Large intestine (tissue), 3 donors: ENCODE results near the gene GLIPR1L1. TPM values are rescaled to one million over a fixed set of nuclear protein-coding genes. Genes with fewer than 3 reads are reported as not detected.
"Not testable (repeated sequence)": the region's sequence is repeated elsewhere in the genome, so short reads cannot be mapped to it uniquely, and the experiment has no call there.

Experiments used
- DNase-seq, 2 donors: peaks; one replicate each; pipeline versions ENCODE4 v3.0.0 to v3.0.0-alpha.2; 2013
- H3K27ac ChIP-seq: one replicate; pipeline ENCODE4 v1.5.1; 2013; ENCODE audit warnings: low read length
- H3K27me3 ChIP-seq: 2 replicates; pipeline ENCODE4 v1.6.1; 2013; ENCODE audit warnings: low read length; ENCODE audit not compliant: control insufficient read depth, insufficient read depth
- H3K36me3 ChIP-seq: 2 replicates; pipeline ENCODE4 v1.6.1; 2013; ENCODE audit warnings: low read length; ENCODE audit not compliant: control insufficient read depth, insufficient read depth
- H3K4me1 ChIP-seq: one replicate; pipeline ENCODE4 v1.6.1; 2013; ENCODE audit warnings: low read length; ENCODE audit not compliant: control insufficient read depth, insufficient read depth
- H3K4me3 ChIP-seq: one replicate; pipeline ENCODE4 v1.5.1; 2013; ENCODE audit warnings: low read length
- H3K9me3 ChIP-seq: one replicate; pipeline ENCODE4 v1.6.1; 2013; ENCODE audit warnings: mild to moderate bottlenecking, low read depth, low read length, moderate library complexity; ENCODE audit not compliant: control insufficient read depth
- WGBS: methylation state at CpG from one replicate; pipeline ENCODE4 v1.1.5; 2013; ENCODE audit warnings: low lambda C conversion rate; ENCODE audit not compliant: insufficient coverage; 5-methylcytosine and 5-hydroxymethylcytosine counted together
- polyA plus RNA-seq: library from polyadenylated mRNA; unstranded; fragments of 120-200 nt; gene quantifications from one replicate; pipeline ENCODE4 v1.2.1, GENCODE V29; 2013

GLIPR1L1 gene
- polyA plus RNA-seq, 1 donor = 0.27 TPM

- Histone ChIP-seq H3K36me3 (no peaks in the 10 kb centered on the region), H3K27me3 (no peaks in the 10 kb centered on the region), H3K9me3 (no peaks in the 10 kb centered on the region), H3K4me1 (no peaks in the 10 kb centered on the region), H3K27ac (no peak overlapping the region), H3K4me3 (no peak overlapping the region)
- no peak for DNase-seq
- WGBS = 80% methylated on average over 1 of the region's 3 CpGs
Observed at GRCh38 chr12:75311369-75311768, 23.1 kb upstream of the GLIPR1L1 start.

- Histone ChIP-seq H3K9me3 (no peaks in the 10 kb centered on the region), H3K27me3 (no peaks in the 10 kb centered on the region), H3K36me3 (no peaks in the 10 kb centered on the region), H3K27ac (no peak overlapping the region), H3K4me1 (no peaks in the 10 kb centered on the region), H3K4me3 (no peak overlapping the region)
- no peak for DNase-seq
Observed at GRCh38 chr12:75315518-75315917, 19.0 kb upstream of the GLIPR1L1 start.

- Histone ChIP-seq H3K9me3 (no peaks in the 10 kb centered on the region), H3K36me3 (no peaks in the 10 kb centered on the region)
Observed at GRCh38 chr12:75317784-75318183, 16.7 kb upstream of the GLIPR1L1 start.

GRCh38 chr12:75322464-75322863, 12.0 kb upstream of the GLIPR1L1 start:
- Histone ChIP-seq H3K4me1 (no peaks in the 10 kb centered on the region), H3K36me3 (no peaks in the 10 kb centered on the region)
- WGBS = 0% methylated on average over 1 of the region's 1 CpG

More at GRCh38 chr12:75317784-75318183, 16.7 kb upstream of the GLIPR1L1 start:
- Histone ChIP-seq H3K27me3 (no peaks in the 10 kb centered on the region), H3K27ac (no peak overlapping the region), H3K4me3 (no peak overlapping the region), H3K4me1 (no peaks in the 10 kb centered on the region)
- 100% methylated on average over 1 of the region's 3 CpGs for WGBS
- DNase-seq = no peak

GRCh38 chr12:75323663-75324062, 10.8 kb upstream of the GLIPR1L1 start:
- Histone ChIP-seq H3K4me3 (no peak overlapping the region), H3K4me1 (no peaks in the 10 kb centered on the region), H3K9me3 (no peaks in the 10 kb centered on the region), H3K36me3 (no peaks in the 10 kb centered on the region), H3K27ac (no peak overlapping the region), H3K27me3 (no peaks in the 10 kb centered on the region)
- no peak for DNase-seq
- WGBS = 88% methylated on average over 1 of the region's 3 CpGs

More at GRCh38 chr12:75322464-75322863, 12.0 kb upstream of the GLIPR1L1 start:
- no peak overlapping the region for H3K27ac ChIP-seq
- no peaks in the 10 kb centered on the region for H3K9me3 ChIP-seq
- no peaks in the 10 kb centered on the region for H3K27me3 ChIP-seq
- no peak overlapping the region for H3K4me3 ChIP-seq
- DNase-seq = no peak

- WGBS = 100% methylated on average over 1 of the region's 1 CpG
- no peaks in the 10 kb centered on the region for H3K36me3 ChIP-seq
- DNase-seq = no peak
- H3K27ac ChIP-seq = no peak overlapping the region
- no peaks in the 10 kb centered on the region for H3K9me3 ChIP-seq
- H3K4me3 ChIP-seq = no peak overlapping the region
- H3K27me3 ChIP-seq = no peaks in the 10 kb centered on the region
- H3K4me1 ChIP-seq = no peaks in the 10 kb centered on the region
Observed at GRCh38 chr12:75327642-75328041, 6.8 kb upstream of the GLIPR1L1 start.

DNA sequence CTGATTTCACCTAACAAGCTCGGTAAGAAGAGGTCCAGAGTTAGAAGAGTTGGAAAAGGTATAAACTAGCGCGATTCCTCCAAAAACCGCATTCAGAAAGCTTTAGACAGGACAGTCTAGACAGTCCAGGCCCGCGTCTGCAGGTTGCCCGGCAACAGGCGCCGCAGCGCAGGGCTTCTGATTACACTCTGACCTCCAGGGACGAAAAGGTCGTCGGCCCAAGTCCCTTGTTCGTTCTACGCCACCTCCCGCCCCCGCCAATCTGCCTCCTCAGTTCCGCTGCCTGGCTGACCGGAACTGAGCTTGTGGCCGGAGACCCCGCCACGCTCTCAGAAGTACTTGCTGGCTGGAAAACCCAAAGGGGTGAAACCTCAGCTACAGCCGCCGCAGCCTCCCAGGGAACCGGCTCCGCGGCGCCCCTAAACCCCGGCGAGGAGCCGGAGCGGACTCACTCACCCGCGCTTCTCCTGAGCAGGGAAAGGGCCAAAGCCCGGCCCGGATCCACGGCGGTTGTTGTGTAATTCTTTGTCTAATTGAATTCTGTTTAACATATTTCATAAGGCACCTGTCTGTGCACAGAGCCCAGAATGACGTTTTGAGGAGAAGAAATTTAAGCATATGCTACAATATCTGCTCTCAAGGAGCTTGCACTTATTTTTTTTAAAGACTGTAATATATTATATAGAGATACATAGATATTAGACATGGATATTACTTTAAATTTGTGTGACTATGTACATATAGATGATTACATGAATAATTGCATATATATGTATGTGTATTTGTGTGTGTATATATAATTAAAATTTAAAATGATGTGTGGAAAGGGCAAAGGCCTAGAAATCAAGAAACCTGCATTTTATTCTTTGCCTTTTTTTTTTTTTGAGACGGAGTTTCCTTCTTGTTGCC, 4.3 kb upstream of the GLIPR1L1 start, which contains the start of gene CAPS2:
CAPS2 (minus strand) TSS at position 407 of the 909 bp plus-strand sequence. CDS start 3,826 bp downstream, outside the sequence.
- H3K4me1 ChIP-seq = no peaks in the 10 kb centered on the region
- 50% methylated on average over 2 of the region's 40 CpGs for WGBS
- H3K27ac ChIP-seq = no peak within 1 kb of the TSS
- peaks cover 7% of the 10 kb centered on the region for H3K27me3 ChIP-seq
- no peaks in the 10 kb centered on the region for H3K9me3 ChIP-seq
- peak within 1 kb of the TSS; percentile 64 for H3K4me3 ChIP-seq
- DNase-seq = peak; percentile 54 to 87
- H3K36me3 ChIP-seq = no peaks in the 10 kb centered on the region

GRCh38 chr12:75337905-75338304, 3.4 kb downstream of the GLIPR1L1 start:
- DNase-seq = no peak
- Histone ChIP-seq H3K27me3 (peaks cover 7% of the 10 kb centered on the region), H3K4me1 (no peaks in the 10 kb centered on the region), H3K27ac (no peak overlapping the region), H3K9me3 (no peaks in the 10 kb centered on the region), H3K4me3 (no peak overlapping the region), H3K36me3 (no peaks in the 10 kb centered on the region)
- WGBS = no CpG with 5 or more reads among the region's 1 CpG

- H3K9me3 ChIP-seq = no peaks in the 10 kb centered on the region
- H3K4me3 ChIP-seq = no peak overlapping the region
- no peaks in the 10 kb centered on the region for H3K36me3 ChIP-seq
- H3K27me3 ChIP-seq = no peaks in the 10 kb centered on the region
- DNase-seq = no peak
- no peak overlapping the region for H3K27ac ChIP-seq
- H3K4me1 ChIP-seq = no peaks in the 10 kb centered on the region
- WGBS = 100% methylated on average over 1 of the region's 5 CpGs
Observed at GRCh38 chr12:75341873-75342272, 7.4 kb downstream of the GLIPR1L1 start.

- DNase-seq = no peak
- Histone ChIP-seq H3K4me3 (no peak overlapping the region), H3K9me3 (no peaks in the 10 kb centered on the region), H3K4me1 (no peaks in the 10 kb centered on the region), H3K36me3 (no peaks in the 10 kb centered on the region), H3K27me3 (no peaks in the 10 kb centered on the region), H3K27ac (no peak overlapping the region)
- WGBS = 100% methylated on average over 1 of the region's 2 CpGs
Observed at GRCh38 chr12:75345531-75345930, 11.1 kb downstream of the GLIPR1L1 start.

DNA sequence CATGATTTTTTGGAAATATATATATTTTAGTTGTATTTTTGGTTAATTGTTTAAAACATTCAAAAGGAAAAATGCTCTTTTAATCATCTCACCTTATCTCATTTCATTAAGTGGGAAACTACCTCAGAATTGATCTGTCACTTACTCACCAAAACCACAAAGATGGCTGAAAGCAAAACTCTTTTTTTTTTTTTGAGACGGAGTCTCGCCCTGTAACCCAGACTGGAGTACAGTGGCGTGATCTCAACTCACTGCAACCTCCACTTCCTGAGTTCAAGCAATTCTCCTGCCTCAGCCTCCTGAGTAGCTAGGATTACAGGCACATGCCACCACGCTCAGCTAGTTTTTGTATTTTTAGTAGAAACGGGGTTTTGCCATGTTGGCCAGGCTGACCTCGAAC, 11.7 kb downstream of the GLIPR1L1 start:
- not testable (repeated sequence) for DNase-seq, H3K27me3 ChIP-seq, H3K9me3 ChIP-seq, H3K4me1 ChIP-seq, H3K27ac ChIP-seq, H3K4me3 ChIP-seq, H3K36me3 ChIP-seq
- WGBS = no CpG with 5 or more reads among the region's 6 CpGs
